ENCODE measurements around the gene MYO1H. TPM values are rescaled to one million over a fixed set of nuclear protein-coding genes. Genes with fewer than 3 reads are reported as not detected.

MYO1H gene
- total RNA-seq, 4 donors from 2014 or later, result not detected

GRCh38 chr12:109432431-109432830 is 84.7 kb downstream of the MYO1H start:
- H3K4me3 ChIP-seq, result no peak overlapping the region
- WGBS, result 69% methylated on average over 6 of the region's 6 CpGs
- TF ChIP-seq POLR2A (IDR thresholded peaks at IDR 0.05; ENCODE audit: low read depth), result no peak
- intact Hi-C loops (cut with DNase I), result loop anchor here (2.0 kb wide), 1 partner anchor 44 kb away; the partner anchor contains the start of genes KCTD10 and UBE3B
- H3K27me3 ChIP-seq, result no peaks in the 10 kb centered on the region
- no peaks in the 10 kb centered on the region for H3K9me3 ChIP-seq
- H3K4me1 ChIP-seq, result peaks cover 9 to 16% (median 13%) of the 10 kb centered on the region in 4 donors
- no peaks in the 10 kb centered on the region for H3K36me3 ChIP-seq
- DNase-seq (ENCODE audit: extremely low spot score), result no peak
- no peak overlapping the region for H3K27ac ChIP-seq (replicated peaks in 1 of 4)

GRCh38 chr12:109432842-109433304 is 85.2 kb downstream of the MYO1H start:
- 35% methylated on average over 14 of the region's 14 CpGs for WGBS
- Histone ChIP-seq H3K27ac (replicated peaks in 1 of 4) (no peak overlapping the region), H3K4me3 (no peak overlapping the region), H3K9me3 (no peaks in the 10 kb centered on the region), H3K4me1 (peaks cover 9 to 16% (median 13%) of the 10 kb centered on the region in 4 donors), H3K36me3 (no peaks in the 10 kb centered on the region), H3K27me3 (no peaks in the 10 kb centered on the region)
- TF ChIP-seq POLR2AphosphoS5 (IDR thresholded peaks at IDR 0.05) (peak; percentile 40 to 54), CTCF (IDR thresholded peaks at IDR 0.05) (peak; percentile 78 to 91 (median 79)), POLR2A (IDR thresholded peaks at IDR 0.05; ENCODE audit: low read depth) (no peak)
- intact Hi-C loops (cut with DNase I), result loop anchor here (2.0 kb wide), 1 partner anchor 44 kb away; the partner anchor contains the start of genes KCTD10 and UBE3B
- DNase-seq (ENCODE audit: extremely low spot score), result peak; percentile 96

GRCh38 chr12:109433618-109434017 is 85.9 kb downstream of the MYO1H start:
- Histone ChIP-seq H3K27ac (replicated peaks in 1 of 4) (no peak overlapping the region), H3K27me3 (no peaks in the 10 kb centered on the region), H3K36me3 (no peaks in the 10 kb centered on the region), H3K9me3 (no peaks in the 10 kb centered on the region), H3K4me1 (peaks cover 6 to 12% (median 11%) of the 10 kb centered on the region in 4 donors), H3K4me3 (no peak overlapping the region)
- intact Hi-C loops (cut with DNase I), result loop anchor here (2.0 kb wide), 1 partner anchor 43 kb away; the partner anchor contains the start of genes KCTD10 and UBE3B
- TF ChIP-seq POLR2AphosphoS5 (IDR thresholded peaks at IDR 0.05) (no peak), CTCF (IDR thresholded peaks at IDR 0.05) (peak in 1 of 3 experiments; percentile 39), EP300 (IDR thresholded peaks at IDR 0.05) (no peak)
- 78% methylated on average over 4 of the region's 4 CpGs for WGBS
- DNase-seq (ENCODE audit: extremely low spot score), result no peak

GRCh38 chr12:109434582-109434981 is 86.9 kb downstream of the MYO1H start:
- WGBS, result 83% methylated on average over 7 of the region's 7 CpGs
- TF ChIP-seq POLR2AphosphoS5 (IDR thresholded peaks at IDR 0.05) (no peak), EP300 (IDR thresholded peaks at IDR 0.05) (no peak), CTCF (IDR thresholded peaks at IDR 0.05) (no peak), POLR2A (IDR thresholded peaks at IDR 0.05; ENCODE audit: low read depth) (no peak)
- Histone ChIP-seq H3K9me3 (no peaks in the 10 kb centered on the region), H3K27ac (replicated peaks in 1 of 4) (no peak overlapping the region), H3K4me3 (no peak overlapping the region), H3K27me3 (no peaks in the 10 kb centered on the region), H3K4me1 (peaks cover 6 to 12% (median 11%) of the 10 kb centered on the region in 4 donors), H3K36me3 (no peaks in the 10 kb centered on the region)
- intact Hi-C loops (cut with DNase I), result no loop called here
- DNase-seq (ENCODE audit: extremely low spot score), result no peak

GRCh38 chr12:109435428-109436187 is 87.9 kb downstream of the MYO1H start:
- Histone ChIP-seq H3K9me3 (no peaks in the 10 kb centered on the region), H3K4me1 (peaks cover 6 to 12% (median 11%) of the 10 kb centered on the region in 4 donors), H3K27me3 (no peaks in the 10 kb centered on the region), H3K27ac (replicated peaks in 1 of 4) (no peak overlapping the region), H3K36me3 (no peaks in the 10 kb centered on the region), H3K4me3 (no peak overlapping the region)
- TF ChIP-seq CTCF (IDR thresholded peaks at IDR 0.05), result no peak
- no peak for TF ChIP-seq POLR2AphosphoS5 (IDR thresholded peaks at IDR 0.05)
- no peak for TF ChIP-seq POLR2A (IDR thresholded peaks at IDR 0.05; ENCODE audit: low read depth)
- TF ChIP-seq EP300 (IDR thresholded peaks at IDR 0.05), result no peak
- intact Hi-C loops (cut with DNase I), result no loop called here
- DNase-seq (ENCODE audit: extremely low spot score), result no peak
- WGBS, result 88% methylated on average over 14 of the region's 17 CpGs
